WTC11 (cell line): Measurements from ENCODE around the gene CYB5A. TPM values are rescaled to one million over a fixed set of nuclear protein-coding genes. Genes with fewer than 3 reads are reported as not detected.

Source experiments
- ATAC-seq: fragments of 200-7000 bp; cut with Tn5 transposase; 2 replicates; pipeline ENCODE4 v1.10.0; 2021; ENCODE audit warnings: mild to moderate bottlenecking, moderate library complexity
- CTCF ChIA-PET: fragments of 300-600 bp; sonication (Branson Sonifier 250); formaldehyde crosslinking; loops from one replicate; lab custom pipeline; 2021; ENCODE audit warnings: antibody characterized with exemption; lab: Charles Lee
- POLR2A ChIA-PET: fragments of 350-600 bp; sonication (Branson Sonifier 250); formaldehyde crosslinking; loops from one replicate; lab custom pipeline; 2021; ENCODE audit warnings: antibody characterized with exemption; lab: Charles Lee
- DNase-seq: peaks from one replicate; pipeline ENCODE4 v3.0.0; 2021; ENCODE audit warnings: low spot score
- H3K27ac Mint-ChIP-seq: 2 replicates; pipeline ENCODE4 v1.8.0; 2021; ENCODE audit warnings: mixed read lengths
- H3K27me3 Mint-ChIP-seq: 2 replicates; pipeline ENCODE4 v1.8.0; 2021; ENCODE audit warnings: low read depth, mild to moderate bottlenecking, moderate library complexity, mixed read lengths
- H3K36me3 Mint-ChIP-seq: 2 replicates; pipeline ENCODE4 v1.8.0; 2021; ENCODE audit warnings: mixed read lengths
- H3K4me1 Mint-ChIP-seq: 2 replicates; pipeline ENCODE4 v1.8.0; 2022; ENCODE audit warnings: mixed read lengths
- H3K4me3 Mint-ChIP-seq: 2 replicates; pipeline ENCODE4 v1.8.0; 2021; ENCODE audit warnings: mild to moderate bottlenecking, moderate library complexity, mixed read lengths
- H3K9me3 Mint-ChIP-seq: 2 replicates; pipeline ENCODE4 v1.8.0; 2021; ENCODE audit warnings: mixed read lengths
- AR ChIP-seq: fragments of 250-450 bp; sonication (Bioruptor Pico); IDR thresholded peaks from 2 replicates; pipeline ENCODE4 v1.9.0; 2021; ENCODE audit warnings: mild to moderate bottlenecking
- CBFB ChIP-seq: sonication (generic); formaldehyde crosslinking; IDR thresholded peaks from 2 replicates; pipeline ENCODE4 v1.8.1; 2022; ENCODE audit warnings: mild to moderate bottlenecking, low read depth, missing genetic modification reagents
- CREM ChIP-seq: sonication (generic); formaldehyde crosslinking; IDR thresholded peaks from 2 replicates; pipeline ENCODE4 v1.8.1; 2022; ENCODE audit warnings: mild to moderate bottlenecking, missing genetic modification reagents, moderate library complexity
- ELF4 ChIP-seq: sonication (generic); formaldehyde crosslinking; IDR thresholded peaks from 2 replicates; pipeline ENCODE4 v1.8.1; 2022; ENCODE audit warnings: low read depth, mild to moderate bottlenecking, moderate library complexity, missing genetic modification reagents
- FOXP1 ChIP-seq: sonication (generic); formaldehyde crosslinking; IDR thresholded peaks from 2 replicates; pipeline ENCODE4 v1.8.0; 2022; ENCODE audit warnings: missing genetic modification reagents, mild to moderate bottlenecking, moderate library complexity, borderline replicate concordance
- MAX ChIP-seq: sonication (generic); formaldehyde crosslinking; IDR thresholded peaks from 2 replicates; pipeline ENCODE4 v1.8.0; 2022; ENCODE audit warnings: mild to moderate bottlenecking, missing genetic modification reagents
- MLX ChIP-seq: sonication (generic); formaldehyde crosslinking; IDR thresholded peaks from 2 replicates; pipeline ENCODE4 v1.8.1; 2023; ENCODE audit warnings: mild to moderate bottlenecking, missing genetic modification reagents, moderate library complexity
- NFATC4 ChIP-seq: fragments of 250-450 bp; sonication (Bioruptor Pico); IDR thresholded peaks from 2 replicates; pipeline ENCODE4 v1.9.0; 2021; ENCODE audit warnings: mild to moderate bottlenecking
- NFE2L1 ChIP-seq: sonication (generic); formaldehyde crosslinking; IDR thresholded peaks from 2 replicates; pipeline ENCODE4 v1.8.1; 2023; ENCODE audit warnings: missing genetic modification reagents
- PRDM15 ChIP-seq: sonication (generic); formaldehyde crosslinking; IDR thresholded peaks from 2 replicates; pipeline ENCODE4 v1.8.0; 2022; ENCODE audit warnings: missing genetic modification reagents
- PRRX2 ChIP-seq: fragments of 250-450 bp; sonication (Bioruptor Pico); IDR thresholded peaks from 2 replicates; pipeline ENCODE4 v1.8.0; 2021; ENCODE audit warnings: mild to moderate bottlenecking
- RELA ChIP-seq: sonication (generic); formaldehyde crosslinking; IDR thresholded peaks from 2 replicates; pipeline ENCODE4 v1.8.1; 2022; ENCODE audit warnings: missing genetic modification reagents, mild to moderate bottlenecking, borderline replicate concordance
- RORB ChIP-seq: fragments of 250-450 bp; sonication (Bioruptor Pico); IDR thresholded peaks from 2 replicates; pipeline ENCODE4 v1.9.0; 2021; ENCODE audit warnings: mild to moderate bottlenecking
- SMAD3 ChIP-seq: sonication (generic); formaldehyde crosslinking; IDR thresholded peaks from 2 replicates; pipeline ENCODE4 v1.8.0; 2022; ENCODE audit warnings: missing genetic modification reagents, mild to moderate bottlenecking, borderline replicate concordance
- TCF7 ChIP-seq: sonication (generic); formaldehyde crosslinking; IDR thresholded peaks from 2 replicates; pipeline ENCODE4 v1.8.0; 2022; ENCODE audit warnings: mild to moderate bottlenecking, low read depth, missing genetic modification reagents, moderate library complexity
- ZNF138 ChIP-seq: sonication (generic); formaldehyde crosslinking; conservative IDR thresholded peaks from 2 replicates; pipeline ENCODE4 v1.8.1; 2022; ENCODE audit warnings: mild to moderate bottlenecking, moderate library complexity, missing genetic modification reagents
- ZNF232 ChIP-seq: sonication (generic); formaldehyde crosslinking; IDR thresholded peaks from 2 replicates; pipeline ENCODE4 v1.8.0; 2022; ENCODE audit warnings: mild to moderate bottlenecking, missing genetic modification reagents
- ZNF317 ChIP-seq: sonication (generic); formaldehyde crosslinking; IDR thresholded peaks from 2 replicates; pipeline ENCODE4 v1.8.1; 2023; ENCODE audit warnings: low read depth, mild to moderate bottlenecking, moderate library complexity, missing genetic modification reagents, borderline replicate concordance
- ZNF396 ChIP-seq: fragments of 250-450 bp; sonication (Bioruptor Pico); IDR thresholded peaks from 2 replicates; pipeline ENCODE4 v1.8.0; 2021; ENCODE audit warnings: mild to moderate bottlenecking, moderate library complexity, borderline replicate concordance
- ZNF416 ChIP-seq: fragments of 250-450 bp; sonication (Bioruptor Pico); IDR thresholded peaks from 2 replicates; pipeline ENCODE4 v1.9.0; 2021; ENCODE audit warnings: mild to moderate bottlenecking, inconsistent platforms
- ZNF423 ChIP-seq: fragments of 250-450 bp; sonication (Bioruptor Pico); IDR thresholded peaks from 2 replicates; pipeline ENCODE4 v2.1.2; 2022; ENCODE audit warnings: mild to moderate bottlenecking, moderate library complexity
- total RNA-seq: library from RNA; stranded (reverse); gene quantifications from 3 replicates; pipeline ENCODE4 v1.2.3, GENCODE V29; 2021
- TF ChIP-seq, protein P1 (sequence below): sonication (generic); formaldehyde crosslinking; IDR thresholded peaks from 2 replicates; pipeline ENCODE4 v1.8.0; 2023; ENCODE audit warnings: missing genetic modification reagents

The CYB5A gene
- total RNA-seq, 1 experiment from 2014 or later = 127 TPM

- TF ChIP-seq MLX = no peak
- TF ChIP-seq RELA (CRISPR knock-in tag) = no peak
- TF ChIP-seq, protein P1, sequence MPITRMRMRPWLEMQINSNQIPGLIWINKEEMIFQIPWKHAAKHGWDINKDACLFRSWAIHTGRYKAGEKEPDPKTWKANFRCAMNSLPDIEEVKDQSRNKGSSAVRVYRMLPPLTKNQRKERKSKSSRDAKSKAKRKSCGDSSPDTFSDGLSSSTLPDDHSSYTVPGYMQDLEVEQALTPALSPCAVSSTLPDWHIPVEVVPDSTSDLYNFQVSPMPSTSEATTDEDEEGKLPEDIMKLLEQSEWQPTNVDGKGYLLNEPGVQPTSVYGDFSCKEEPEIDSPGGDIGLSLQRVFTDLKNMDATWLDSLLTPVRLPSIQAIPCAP = no peak
- no peak for TF ChIP-seq ZNF423 (CRISPR knock-in tag)
- no peak for TF ChIP-seq ZNF317 (CRISPR knock-in tag)
These were observed 32.4 kb downstream of the CYB5A start (continued) for GRCh38 chr18:74259347-74259746.

- DNase-seq (no peak), ATAC-seq (peak; percentile 60; the same call in 1 of the 2 replicates)
- no peaks in the 10 kb centered on the region for H3K27me3 Mint-ChIP-seq
- H3K36me3 Mint-ChIP-seq = peaks cover 64% of the 10 kb centered on the region
- POLR2A ChIA-PET = no interaction called here
- TF ChIP-seq ZNF396 (CRISPR knock-in tag) = no peak
- TF ChIP-seq SMAD3 (CRISPR knock-in tag) = no peak
- TF ChIP-seq NFE2L1 (CRISPR knock-in tag) = no peak
- no peak for TF ChIP-seq CREM (CRISPR knock-in tag)
- TF ChIP-seq PRDM15 (CRISPR knock-in tag) = no peak
- TF ChIP-seq, protein P1 = no peak
- TF ChIP-seq NFATC4 (CRISPR knock-in tag) = no peak
- no peak for TF ChIP-seq TCF7 (CRISPR knock-in tag)
- CTCF ChIA-PET = no interaction called here
- H3K4me1 Mint-ChIP-seq = peaks cover 35% of the 10 kb centered on the region
- H3K4me3 Mint-ChIP-seq = no peak overlapping the region
- no peaks in the 10 kb centered on the region for H3K9me3 Mint-ChIP-seq
- 0 out of 2 replicates have a peak overlapping the region, but pooled peaks have one; percentile 53 for H3K27ac Mint-ChIP-seq
These were observed 34.7 kb downstream of the CYB5A start for GRCh38 chr18:74257083-74257482.

DNA sequence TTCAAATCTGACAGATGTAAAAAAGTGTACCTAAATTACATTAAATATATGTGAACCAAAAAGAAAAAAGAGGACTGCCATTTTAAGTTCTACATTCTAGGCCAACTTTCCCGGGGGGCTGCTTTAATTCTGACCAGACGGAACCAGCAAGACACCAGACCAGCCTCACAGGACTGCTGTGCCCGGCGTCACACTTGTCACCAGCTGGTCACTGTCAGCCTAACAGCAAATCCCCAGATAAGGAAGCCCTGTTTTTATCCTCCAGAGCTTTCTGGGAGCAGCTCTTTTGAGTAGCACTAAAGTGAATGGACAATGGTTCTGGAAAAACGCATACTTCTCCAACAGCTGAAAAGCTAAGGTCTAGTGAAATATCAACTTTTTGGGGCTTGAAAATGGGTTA is 35.6 kb downstream of the CYB5A start:
- Mint-ChIP-seq H3K4me1 (peaks cover 44% of the 10 kb centered on the region), H3K9me3 (no peaks in the 10 kb centered on the region), H3K27ac (peak overlapping the region; percentile 26; the same call in 1 of the 2 replicates), H3K27me3 (no peaks in the 10 kb centered on the region), H3K4me3 (no peak overlapping the region), H3K36me3 (peaks cover 62% of the 10 kb centered on the region)
- CTCF ChIA-PET = interaction anchor here (0.9 kb wide), 1 partner anchor 237 kb away, joined by 3 read pairs; no protein-coding TSS in a partner anchor
- ATAC-seq (no peak), DNase-seq (no peak)
- POLR2A ChIA-PET = no interaction called here
- TF ChIP-seq FOXP1 (CRISPR knock-in tag) = no peak
- no peak for TF ChIP-seq ZNF416
- no peak for TF ChIP-seq ZNF138 (CRISPR knock-in tag)
- no peak for TF ChIP-seq PRRX2 (CRISPR knock-in tag)
- TF ChIP-seq MAX = no peak
- no peak for TF ChIP-seq ELF4
- TF ChIP-seq RORB = no peak
- TF ChIP-seq ZNF232 = no peak
- no peak for TF ChIP-seq CBFB
- TF ChIP-seq RELA (CRISPR knock-in tag) = no peak
- no peak for TF ChIP-seq AR (CRISPR knock-in tag)
